Measurements from ENCODE around the gene PHLPP1.

PHLPP1 gene

GRCh38 chr18:63003899-63004298 is 288.6 kb downstream of the PHLPP1 start:
- no peaks in the 10 kb centered on the region for H3F3A ChIP-seq (ENCODE audit: low read depth)
- no peaks in the 10 kb centered on the region for H3K9me3 ChIP-seq (ENCODE audit: insufficient read depth, low read depth, low read length)
- H3K4me2 ChIP-seq (ENCODE audit: low read depth, low read length, poor library complexity, severe bottlenecking): no peak overlapping the region
- H4K20me1 ChIP-seq (ENCODE audit: insufficient read depth, low read length, poor library complexity, severe bottlenecking): no peaks in the 10 kb centered on the region
- H3K27me3 ChIP-seq (ENCODE audit: insufficient read depth, low read length, poor library complexity, severe bottlenecking): no peaks in the 10 kb centered on the region
- H2AFZ ChIP-seq (ENCODE audit: low read length): no peak overlapping the region
- no peaks in the 10 kb centered on the region for H3K4me1 ChIP-seq (ENCODE audit: insufficient read depth, low read length, poor library complexity, severe bottlenecking)
- TF ChIP-seq EZH2phosphoT487 (IDR thresholded peaks at IDR 0.05; ENCODE audit: borderline replicate concordance): no peak
- TF ChIP-seq, protein P1, sequence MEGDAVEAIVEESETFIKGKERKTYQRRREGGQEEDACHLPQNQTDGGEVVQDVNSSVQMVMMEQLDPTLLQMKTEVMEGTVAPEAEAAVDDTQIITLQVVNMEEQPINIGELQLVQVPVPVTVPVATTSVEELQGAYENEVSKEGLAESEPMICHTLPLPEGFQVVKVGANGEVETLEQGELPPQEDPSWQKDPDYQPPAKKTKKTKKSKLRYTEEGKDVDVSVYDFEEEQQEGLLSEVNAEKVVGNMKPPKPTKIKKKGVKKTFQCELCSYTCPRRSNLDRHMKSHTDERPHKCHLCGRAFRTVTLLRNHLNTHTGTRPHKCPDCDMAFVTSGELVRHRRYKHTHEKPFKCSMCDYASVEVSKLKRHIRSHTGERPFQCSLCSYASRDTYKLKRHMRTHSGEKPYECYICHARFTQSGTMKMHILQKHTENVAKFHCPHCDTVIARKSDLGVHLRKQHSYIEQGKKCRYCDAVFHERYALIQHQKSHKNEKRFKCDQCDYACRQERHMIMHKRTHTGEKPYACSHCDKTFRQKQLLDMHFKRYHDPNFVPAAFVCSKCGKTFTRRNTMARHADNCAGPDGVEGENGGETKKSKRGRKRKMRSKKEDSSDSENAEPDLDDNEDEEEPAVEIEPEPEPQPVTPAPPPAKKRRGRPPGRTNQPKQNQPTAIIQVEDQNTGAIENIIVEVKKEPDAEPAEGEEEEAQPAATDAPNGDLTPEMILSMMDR (conservative IDR thresholded peaks at IDR 0.05; ENCODE audit: low read length): no peak
- no peak overlapping the region for H3K9ac ChIP-seq (ENCODE audit: low read depth, low read length, poor library complexity, severe bottlenecking)
- H3K9me2 ChIP-seq (replicated peaks; ENCODE audit: low read depth, low read length): no peaks in the 10 kb centered on the region
- H3K4me3 ChIP-seq (ENCODE audit: low read length, poor library complexity, severe bottlenecking): no peak overlapping the region
- H3K36me3 ChIP-seq (ENCODE audit: insufficient read depth, low read length): no peaks in the 10 kb centered on the region
- no peaks in the 10 kb centered on the region for H3K79me2 ChIP-seq (ENCODE audit: insufficient read depth, low read length)

DNA sequence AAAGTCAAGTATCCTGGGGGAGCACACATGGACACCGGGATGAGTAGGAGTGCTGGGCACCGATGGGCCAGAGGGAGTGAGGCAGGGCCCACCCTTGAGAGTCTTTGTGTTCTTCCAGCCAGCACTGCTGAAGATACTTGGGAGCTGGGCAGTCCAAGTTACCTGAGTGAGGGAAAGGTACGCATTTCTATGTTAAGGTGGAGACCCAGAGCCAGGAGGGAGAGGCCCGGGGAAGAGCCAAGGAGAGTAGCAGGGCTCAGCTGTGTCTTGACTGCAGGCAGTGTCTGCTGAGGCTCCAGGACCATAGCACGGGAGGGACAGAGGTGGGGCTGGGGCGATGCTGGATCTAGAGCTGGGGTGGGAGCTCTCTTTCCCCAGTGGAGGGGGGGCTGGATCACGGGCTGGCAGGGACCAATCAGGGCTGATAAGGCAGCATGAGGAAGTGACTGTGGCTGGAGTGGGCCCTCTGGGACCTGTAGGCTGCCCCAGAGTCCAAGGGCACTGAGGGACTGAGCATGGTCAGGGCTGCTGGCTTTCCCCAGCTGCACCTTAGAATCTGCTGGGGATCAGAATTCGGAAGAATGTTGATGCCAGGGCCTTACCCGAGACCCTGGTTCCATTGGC is 289.2 kb downstream of the PHLPP1 start:
- Histone ChIP-seq H3K79me2 (ENCODE audit: insufficient read depth, low read length) (no peaks in the 10 kb centered on the region), H2AFZ (ENCODE audit: low read length) (no peak overlapping the region), H3F3A (ENCODE audit: low read depth) (no peaks in the 10 kb centered on the region), H3K9me2 (replicated peaks; ENCODE audit: low read depth, low read length) (no peaks in the 10 kb centered on the region), H3K4me3 (ENCODE audit: low read length, poor library complexity, severe bottlenecking) (no peak overlapping the region), H4K20me1 (ENCODE audit: insufficient read depth, low read length, poor library complexity, severe bottlenecking) (no peaks in the 10 kb centered on the region), H3K36me3 (ENCODE audit: insufficient read depth, low read length) (no peaks in the 10 kb centered on the region), H3K9ac (ENCODE audit: low read depth, low read length, poor library complexity, severe bottlenecking) (no peak overlapping the region), H3K27me3 (ENCODE audit: insufficient read depth, low read length, poor library complexity, severe bottlenecking) (no peaks in the 10 kb centered on the region), H3K4me1 (ENCODE audit: insufficient read depth, low read length, poor library complexity, severe bottlenecking) (no peaks in the 10 kb centered on the region), H3K4me2 (ENCODE audit: low read depth, low read length, poor library complexity, severe bottlenecking) (no peak overlapping the region), H3K9me3 (ENCODE audit: insufficient read depth, low read depth, low read length) (no peaks in the 10 kb centered on the region)
- TF ChIP-seq, protein P1 (conservative IDR thresholded peaks at IDR 0.05; ENCODE audit: low read length): no peak
- TF ChIP-seq EZH2phosphoT487 (IDR thresholded peaks at IDR 0.05; ENCODE audit: borderline replicate concordance): no peak

DNA sequence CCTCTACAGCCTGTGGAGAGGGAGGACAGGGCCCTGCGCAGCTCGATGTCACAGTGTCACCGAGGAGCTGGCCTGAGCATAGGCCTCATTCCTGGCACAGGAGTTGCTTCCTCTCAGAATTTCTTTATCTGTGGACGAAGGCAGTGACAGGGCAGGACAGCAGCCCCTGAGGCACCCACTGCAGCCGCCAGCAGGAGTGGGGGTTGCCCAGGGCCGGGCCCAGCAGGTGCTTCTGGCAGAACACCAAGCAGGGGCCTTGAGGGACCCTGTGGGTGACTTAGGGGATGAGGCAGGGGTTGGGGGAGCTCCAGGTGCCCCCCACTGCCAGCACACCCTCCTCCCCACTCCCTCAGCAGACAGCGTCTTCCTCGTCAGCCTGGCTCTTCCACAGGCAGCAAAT is 290.0 kb downstream of the PHLPP1 start:
- no peaks in the 10 kb centered on the region for H3K27me3 ChIP-seq (ENCODE audit: insufficient read depth, low read length, poor library complexity, severe bottlenecking)
- no peaks in the 10 kb centered on the region for H3K9me2 ChIP-seq (replicated peaks; ENCODE audit: low read depth, low read length)
- no peaks in the 10 kb centered on the region for H3K4me1 ChIP-seq (ENCODE audit: insufficient read depth, low read length, poor library complexity, severe bottlenecking)
- TF ChIP-seq, protein P1 (conservative IDR thresholded peaks at IDR 0.05; ENCODE audit: low read length): no peak
- no peak for TF ChIP-seq EZH2phosphoT487 (IDR thresholded peaks at IDR 0.05; ENCODE audit: borderline replicate concordance)
- H4K20me1 ChIP-seq (ENCODE audit: insufficient read depth, low read length, poor library complexity, severe bottlenecking): no peaks in the 10 kb centered on the region
- H3K4me2 ChIP-seq (ENCODE audit: low read depth, low read length, poor library complexity, severe bottlenecking): no peak overlapping the region
- H3K9me3 ChIP-seq (ENCODE audit: insufficient read depth, low read depth, low read length): no peaks in the 10 kb centered on the region
- no peak overlapping the region for H2AFZ ChIP-seq (ENCODE audit: low read length)
- no peaks in the 10 kb centered on the region for H3K36me3 ChIP-seq (ENCODE audit: insufficient read depth, low read length)
- H3K79me2 ChIP-seq (ENCODE audit: insufficient read depth, low read length): no peaks in the 10 kb centered on the region
- no peak overlapping the region for H3K4me3 ChIP-seq (ENCODE audit: low read length, poor library complexity, severe bottlenecking)
- no peaks in the 10 kb centered on the region for H3F3A ChIP-seq (ENCODE audit: low read depth)
- no peak overlapping the region for H3K9ac ChIP-seq (ENCODE audit: low read depth, low read length, poor library complexity, severe bottlenecking)
